ENCODE measurements around the gene MRRF.

DNA sequence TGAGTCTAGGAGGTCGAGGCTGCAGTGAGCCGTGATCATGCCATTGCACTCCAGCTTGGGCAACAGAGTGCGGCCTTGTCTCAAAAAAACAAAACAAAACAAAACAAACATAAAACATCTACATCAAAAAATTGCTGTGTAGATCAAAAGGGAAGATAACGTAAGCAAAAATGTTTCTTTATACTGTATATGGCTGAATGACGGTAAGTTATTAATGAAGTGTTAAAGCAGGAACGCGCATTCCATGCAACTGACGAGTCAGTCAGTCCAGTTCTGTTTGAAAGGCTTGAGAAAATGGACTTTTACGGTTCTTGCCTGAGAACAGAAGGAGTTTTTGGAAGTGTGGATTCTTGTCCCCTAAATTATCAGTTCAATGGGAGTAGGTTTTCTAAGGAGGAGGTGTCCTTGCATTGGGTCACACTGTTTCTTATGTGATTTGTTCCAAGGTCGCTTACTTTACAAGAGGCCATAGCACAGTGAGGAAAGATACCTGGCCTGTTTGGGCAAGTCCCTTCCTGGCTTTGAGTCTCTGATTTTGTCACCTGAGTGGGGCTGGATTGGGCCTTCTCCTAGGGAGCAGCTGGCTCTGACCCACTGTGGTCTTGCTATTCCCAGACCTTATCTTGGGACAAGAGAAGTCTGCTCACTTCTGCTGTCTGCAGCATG lies 99.6 kb downstream of the MRRF start:
- TF ChIP-seq, protein P1, sequence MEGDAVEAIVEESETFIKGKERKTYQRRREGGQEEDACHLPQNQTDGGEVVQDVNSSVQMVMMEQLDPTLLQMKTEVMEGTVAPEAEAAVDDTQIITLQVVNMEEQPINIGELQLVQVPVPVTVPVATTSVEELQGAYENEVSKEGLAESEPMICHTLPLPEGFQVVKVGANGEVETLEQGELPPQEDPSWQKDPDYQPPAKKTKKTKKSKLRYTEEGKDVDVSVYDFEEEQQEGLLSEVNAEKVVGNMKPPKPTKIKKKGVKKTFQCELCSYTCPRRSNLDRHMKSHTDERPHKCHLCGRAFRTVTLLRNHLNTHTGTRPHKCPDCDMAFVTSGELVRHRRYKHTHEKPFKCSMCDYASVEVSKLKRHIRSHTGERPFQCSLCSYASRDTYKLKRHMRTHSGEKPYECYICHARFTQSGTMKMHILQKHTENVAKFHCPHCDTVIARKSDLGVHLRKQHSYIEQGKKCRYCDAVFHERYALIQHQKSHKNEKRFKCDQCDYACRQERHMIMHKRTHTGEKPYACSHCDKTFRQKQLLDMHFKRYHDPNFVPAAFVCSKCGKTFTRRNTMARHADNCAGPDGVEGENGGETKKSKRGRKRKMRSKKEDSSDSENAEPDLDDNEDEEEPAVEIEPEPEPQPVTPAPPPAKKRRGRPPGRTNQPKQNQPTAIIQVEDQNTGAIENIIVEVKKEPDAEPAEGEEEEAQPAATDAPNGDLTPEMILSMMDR (IDR thresholded peaks at IDR 0.05) = no peak
- no peak for TF ChIP-seq POLR2A (IDR thresholded peaks at IDR 0.05)
